ENCODE measurements around the gene ANGEL1.

DNA sequence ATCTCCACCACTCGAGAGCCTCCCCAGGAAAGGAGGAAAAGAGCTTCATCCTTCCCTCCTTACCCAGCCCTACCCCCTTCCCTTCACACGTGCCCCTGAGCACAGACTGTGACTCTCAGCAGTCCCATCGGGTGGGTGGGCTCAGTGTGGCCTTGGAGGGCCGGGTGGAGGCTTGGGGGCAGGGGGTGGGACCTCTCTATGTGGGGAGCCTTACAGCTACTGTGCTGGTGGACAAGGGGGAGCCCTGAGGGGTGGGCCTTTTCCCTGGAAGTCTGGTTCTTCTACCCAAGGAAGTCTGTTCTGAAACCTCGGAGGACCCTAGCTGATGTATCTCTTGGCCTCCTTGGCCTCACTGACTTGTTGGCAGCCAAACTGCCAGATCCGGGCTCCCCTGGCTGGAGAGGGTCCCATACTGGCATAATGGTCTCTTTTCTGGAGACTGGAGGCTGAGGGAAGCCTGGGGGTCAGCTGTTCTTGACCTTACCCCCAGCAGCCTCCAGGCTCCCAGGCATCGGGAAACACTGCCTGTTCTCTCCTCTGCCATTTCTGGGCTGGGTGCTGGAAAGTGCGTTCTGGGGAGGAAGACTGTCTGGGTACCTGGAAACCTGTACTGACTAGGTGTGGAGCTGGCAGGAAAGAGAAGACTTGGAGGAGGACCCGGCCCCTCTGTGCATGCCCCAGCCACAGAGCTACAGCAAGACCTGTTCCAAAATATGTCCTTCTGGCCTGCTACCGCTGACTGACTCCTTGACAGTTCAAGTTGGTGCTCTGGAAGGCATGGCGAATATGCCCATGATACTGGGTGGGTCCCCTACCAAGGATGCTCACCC, 43.8 kb downstream of the ANGEL1 start:
- TF ChIP-seq CTCF (IDR thresholded peaks at IDR 0.05; ENCODE audit: low read length): no peak
- no peak for TF ChIP-seq EZH2 (IDR thresholded peaks at IDR 0.05; ENCODE audit: borderline replicate concordance, low read length)

Measured in OCI-LY1 (cell line).